Body of pancreas (tissue), 4 donors: Measurements from ENCODE around the gene CENPH.
"Not testable (repeated sequence)": the region's sequence is repeated elsewhere in the genome, so short reads cannot be mapped to it uniquely, and the experiment has no call there.

Experiments
- POLR2A ChIP-seq, 3 donors: fragments of 450-650 bp; IDR thresholded peaks; one replicate each; pipeline ENCODE4 v1.6.1; 2016; ENCODE audit warnings: antibody characterized with exemption in 3 of 3, mild to moderate bottlenecking in 2 of 3
- TF ChIP-seq, protein P1 (sequence below), 7 experiments: fragments of 450-650 bp in 4 of 7; fragments of 200-600 bp in 3 of 7; sonication (generic) in 3 of 7; IDR thresholded peaks; one replicate each; pipeline ENCODE4 v1.5.1; 2016 to 2019; ENCODE audit warnings: antibody characterized with exemption in 7 of 7

DNA sequence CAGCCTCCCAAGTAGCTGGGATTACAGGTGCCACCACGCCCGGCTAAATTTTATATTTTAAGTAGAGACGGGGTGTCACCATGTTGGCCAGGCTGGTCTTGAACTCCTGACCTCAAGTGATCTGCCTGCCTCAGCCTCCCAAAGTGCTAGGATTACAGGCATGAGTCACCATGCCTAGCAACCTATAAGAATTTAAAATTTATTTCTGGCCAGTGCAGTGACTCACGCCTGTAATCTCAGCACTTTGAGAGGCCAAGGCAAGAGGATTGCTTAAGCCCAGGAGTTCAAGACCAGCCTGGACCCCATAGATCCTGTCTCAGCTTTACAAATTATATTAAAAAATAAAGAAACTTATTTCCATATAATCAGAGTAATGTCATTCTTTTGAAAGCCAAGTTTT is 66.6 kb downstream of the CENPH start:
- TF ChIP-seq, protein P1, sequence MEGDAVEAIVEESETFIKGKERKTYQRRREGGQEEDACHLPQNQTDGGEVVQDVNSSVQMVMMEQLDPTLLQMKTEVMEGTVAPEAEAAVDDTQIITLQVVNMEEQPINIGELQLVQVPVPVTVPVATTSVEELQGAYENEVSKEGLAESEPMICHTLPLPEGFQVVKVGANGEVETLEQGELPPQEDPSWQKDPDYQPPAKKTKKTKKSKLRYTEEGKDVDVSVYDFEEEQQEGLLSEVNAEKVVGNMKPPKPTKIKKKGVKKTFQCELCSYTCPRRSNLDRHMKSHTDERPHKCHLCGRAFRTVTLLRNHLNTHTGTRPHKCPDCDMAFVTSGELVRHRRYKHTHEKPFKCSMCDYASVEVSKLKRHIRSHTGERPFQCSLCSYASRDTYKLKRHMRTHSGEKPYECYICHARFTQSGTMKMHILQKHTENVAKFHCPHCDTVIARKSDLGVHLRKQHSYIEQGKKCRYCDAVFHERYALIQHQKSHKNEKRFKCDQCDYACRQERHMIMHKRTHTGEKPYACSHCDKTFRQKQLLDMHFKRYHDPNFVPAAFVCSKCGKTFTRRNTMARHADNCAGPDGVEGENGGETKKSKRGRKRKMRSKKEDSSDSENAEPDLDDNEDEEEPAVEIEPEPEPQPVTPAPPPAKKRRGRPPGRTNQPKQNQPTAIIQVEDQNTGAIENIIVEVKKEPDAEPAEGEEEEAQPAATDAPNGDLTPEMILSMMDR (IDR thresholded peaks at IDR 0.05) = not testable (repeated sequence)
- TF ChIP-seq POLR2A (IDR thresholded peaks at IDR 0.05) = not testable (repeated sequence)
